ENCODE data around the gene USP21. TPM values are rescaled to one million over a fixed set of nuclear protein-coding genes. Genes with fewer than 3 reads are reported as not detected.

Gene USP21
- total RNA-seq, 1 experiment from 2014 or later = 36.6 TPM

GRCh38 chr1:161196111-161196510 is 36.8 kb downstream of the USP21 start:
- Mint-ChIP-seq H3K36me3 (ENCODE audit: insufficient read depth, unreplicated experiment) (no peaks in the 10 kb centered on the region), H3K4me1 (ENCODE audit: insufficient read depth, unreplicated experiment) (peaks cover 47% of the 10 kb centered on the region), H3K27ac (ENCODE audit: low read depth, unreplicated experiment) (no peak overlapping the region), H3K27me3 (ENCODE audit: insufficient read depth, unreplicated experiment) (no peaks in the 10 kb centered on the region), H3K9me3 (ENCODE audit: unreplicated experiment) (no peaks in the 10 kb centered on the region), H3K4me3 (ENCODE audit: unreplicated experiment) (no peak overlapping the region)
- ChIA-PET CTCF (interaction anchor here (0.8 to 5.5 kb wide), 5 partner anchors 8 to 186 kb away, joined by 3 to 122 read pairs (median 23); partner anchors contain the start of genes NDUFS2 and TOMM40L), POLR2A (interaction anchor here (1.3 kb wide), 1 partner anchor 10 kb away, joined by 4 read pairs; no protein-coding TSS in a partner anchor)
- BruUV-seq (replicated peaks) = no TSS peak
- no peak for TF ChIP-seq CTCF (IDR thresholded peaks at IDR 0.05; ENCODE audit: unreplicated experiment)
- no peak for DNase-seq (ENCODE audit: unreplicated experiment)
- intact Hi-C loops (cut with micrococcal nuclease) = no loop called here

GRCh38 chr1:161196521-161197451 is 37.5 kb downstream of the USP21 start:
- Mint-ChIP-seq H3K36me3 (ENCODE audit: insufficient read depth, unreplicated experiment) (no peaks in the 10 kb centered on the region), H3K27me3 (ENCODE audit: insufficient read depth, unreplicated experiment) (no peaks in the 10 kb centered on the region), H3K4me3 (ENCODE audit: unreplicated experiment) (no peak overlapping the region), H3K4me1 (ENCODE audit: insufficient read depth, unreplicated experiment) (peaks cover 54% of the 10 kb centered on the region), H3K27ac (ENCODE audit: low read depth, unreplicated experiment) (no peak overlapping the region), H3K9me3 (ENCODE audit: unreplicated experiment) (no peaks in the 10 kb centered on the region)
- TF ChIP-seq CTCF (IDR thresholded peaks at IDR 0.05; ENCODE audit: unreplicated experiment) = no peak
- intact Hi-C loops (cut with micrococcal nuclease) = no loop called here
- no TSS peak for BruUV-seq (replicated peaks)
- CTCF ChIA-PET = interaction anchor here (0.6 to 4.1 kb wide), 8 partner anchors 10 to 844 kb away, joined by 3 to 28 read pairs (median 5); partner anchors contain the start of gene TOMM40L
- no peak for DNase-seq (ENCODE audit: unreplicated experiment)
- POLR2A ChIA-PET = interaction anchor here (1.3 to 2.9 kb wide), 2 partner anchors 9 to 193 kb away, joined by 4 to 11 read pairs; no protein-coding TSS in a partner anchor

- Mint-ChIP-seq H3K4me3 (ENCODE audit: unreplicated experiment) (no peak overlapping the region), H3K4me1 (ENCODE audit: insufficient read depth, unreplicated experiment) (peaks cover 46% of the 10 kb centered on the region)
- BruUV-seq (replicated peaks) = no TSS peak
These were observed 38.4 kb downstream of the USP21 start for GRCh38 chr1:161197560-161198193.

More at GRCh38 chr1:161197560-161198193, 38.4 kb downstream of the USP21 start:
- no peak for DNase-seq (ENCODE audit: unreplicated experiment)
- ChIA-PET CTCF (interaction anchor here (0.5 to 4.1 kb wide), 10 partner anchors 9 to 208 kb away, joined by 3 to 28 read pairs (median 6); partner anchors contain the start of gene TOMM40L), POLR2A (interaction anchor here (0.6 to 2.9 kb wide), 9 partner anchors 17 to 569 kb away, joined by 3 to 11 read pairs (median 4); partner anchors contain the start of genes DEDD, FCER1G and TOMM40L)
- Mint-ChIP-seq H3K9me3 (ENCODE audit: unreplicated experiment) (no peaks in the 10 kb centered on the region), H3K36me3 (ENCODE audit: insufficient read depth, unreplicated experiment) (peaks cover 2% of the 10 kb centered on the region), H3K27ac (ENCODE audit: low read depth, unreplicated experiment) (no peak overlapping the region), H3K27me3 (ENCODE audit: insufficient read depth, unreplicated experiment) (no peaks in the 10 kb centered on the region)
- no peak for TF ChIP-seq CTCF (IDR thresholded peaks at IDR 0.05; ENCODE audit: unreplicated experiment)
- intact Hi-C loops (cut with micrococcal nuclease) = no loop called here
